ENCODE measurements around the gene PLAAT3.
"Not testable (repeated sequence)": the region's sequence is repeated elsewhere in the genome, so short reads cannot be mapped to it uniquely, and the experiment has no call there.

The PLAAT3 gene

DNA sequence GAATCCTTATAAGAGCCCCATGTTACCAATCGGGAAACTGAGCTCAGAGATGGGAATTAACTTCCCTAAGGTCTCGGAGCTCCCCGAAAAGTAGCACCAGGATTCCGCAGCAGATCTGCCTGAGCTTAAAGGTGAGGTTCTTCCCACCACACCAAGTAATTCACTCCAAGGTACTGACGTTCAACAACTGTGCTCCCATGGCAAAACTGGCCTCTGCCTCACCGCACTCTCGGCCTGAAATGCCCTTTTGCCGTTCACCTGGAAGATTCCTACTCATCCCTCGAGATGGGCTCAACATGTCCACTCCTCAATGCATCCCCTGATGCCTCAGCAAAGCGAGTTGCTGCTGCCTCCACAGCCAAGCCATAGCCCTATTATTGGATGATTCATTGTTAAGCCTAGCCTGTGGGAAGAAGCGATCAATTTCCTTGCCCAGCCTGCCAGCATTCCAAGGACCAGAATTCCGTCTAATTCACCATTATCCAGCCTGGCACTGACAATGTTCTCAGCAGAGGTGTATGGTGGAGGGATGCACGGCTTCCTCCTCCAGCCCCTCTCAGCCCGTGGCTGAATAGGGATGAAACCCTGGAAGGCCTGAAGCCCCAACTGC is 4.2 kb downstream of the PLAAT3 start:
- no peak for DNase-seq

DNA sequence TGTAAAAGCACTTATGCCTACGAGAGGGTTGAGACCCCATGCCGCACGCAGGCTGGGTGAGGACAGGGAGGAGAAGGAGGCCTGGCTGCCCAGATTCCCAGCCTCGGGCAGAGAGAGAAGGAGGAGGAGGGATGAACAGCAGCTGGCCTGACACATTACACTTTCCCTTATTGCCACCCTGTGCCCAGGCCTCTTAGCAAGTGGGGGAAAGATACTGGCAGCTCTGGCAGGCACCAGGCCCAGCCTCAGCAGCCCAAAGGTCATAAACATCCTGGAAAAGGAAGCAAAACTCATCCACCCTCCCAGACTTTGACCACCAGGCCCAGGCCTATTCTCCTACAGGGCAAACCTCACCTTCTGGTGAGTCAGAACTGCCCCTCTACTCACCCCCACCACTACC is 4.7 kb downstream of the PLAAT3 start:
- DNase-seq: no peak

DNA sequence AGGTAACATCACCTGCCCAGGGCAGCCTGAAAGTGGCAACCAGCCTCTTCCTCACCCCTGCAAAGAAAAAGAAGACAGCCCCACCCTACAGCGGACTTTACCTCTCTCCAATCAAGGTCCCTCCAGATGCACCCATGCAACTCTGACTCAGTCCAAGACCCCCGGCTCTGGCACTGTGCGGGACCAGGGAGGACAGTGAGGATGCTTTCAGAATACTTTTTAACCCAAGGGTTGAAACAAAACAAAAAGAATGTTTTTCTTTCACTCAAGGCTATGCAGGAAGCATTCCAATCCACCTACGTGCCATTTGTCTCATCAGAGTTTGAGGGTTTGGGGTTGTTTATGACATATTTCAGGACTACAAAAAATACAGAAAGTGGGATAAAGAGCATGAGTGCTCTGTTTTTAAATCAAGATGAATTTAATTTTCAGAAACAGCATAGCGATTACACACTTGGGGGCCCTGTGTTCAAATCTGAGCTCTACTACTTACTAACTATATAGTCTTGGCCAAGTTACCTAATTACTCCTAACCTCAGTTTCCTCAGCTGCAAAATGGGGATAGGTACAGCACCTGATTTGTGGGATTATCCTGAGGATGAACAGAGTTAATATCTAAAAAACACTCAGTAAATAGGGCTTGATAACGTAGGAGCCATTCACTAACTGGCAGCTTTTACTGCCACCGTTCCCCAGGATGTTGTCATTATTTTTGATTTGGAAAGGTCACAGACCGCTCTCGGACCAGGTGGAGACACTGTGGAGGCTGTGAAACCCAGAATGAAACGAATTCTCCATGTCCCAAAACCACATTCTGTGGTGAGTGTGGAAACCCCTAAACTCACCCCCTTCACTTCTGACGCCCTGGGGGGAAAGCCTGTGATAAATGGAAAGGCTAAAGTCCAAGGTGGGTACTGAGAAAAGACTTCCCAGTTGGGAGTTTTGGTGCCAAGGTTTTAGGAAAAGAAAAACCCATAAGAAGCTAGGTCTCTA is 5.6 kb downstream of the PLAAT3 start:
- DNase-seq: no peak

DNA sequence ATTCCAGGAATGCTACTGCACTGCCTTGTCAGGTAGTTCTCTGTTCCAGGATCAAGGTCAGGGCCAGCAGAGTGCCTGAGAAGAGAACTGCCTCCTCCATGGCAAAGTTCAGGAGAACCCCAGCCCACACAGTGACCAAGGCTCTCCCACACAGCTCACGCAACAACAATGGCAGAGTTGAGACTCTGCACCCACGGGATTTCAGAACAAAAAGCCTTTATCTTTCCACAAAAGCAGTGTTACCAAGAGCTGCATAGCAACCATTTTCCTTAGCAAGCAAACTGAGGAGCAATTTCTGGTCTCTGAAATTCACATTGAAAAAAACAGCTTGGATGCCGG is 11.1 kb downstream of the PLAAT3 start:
- no peak for DNase-seq

DNA sequence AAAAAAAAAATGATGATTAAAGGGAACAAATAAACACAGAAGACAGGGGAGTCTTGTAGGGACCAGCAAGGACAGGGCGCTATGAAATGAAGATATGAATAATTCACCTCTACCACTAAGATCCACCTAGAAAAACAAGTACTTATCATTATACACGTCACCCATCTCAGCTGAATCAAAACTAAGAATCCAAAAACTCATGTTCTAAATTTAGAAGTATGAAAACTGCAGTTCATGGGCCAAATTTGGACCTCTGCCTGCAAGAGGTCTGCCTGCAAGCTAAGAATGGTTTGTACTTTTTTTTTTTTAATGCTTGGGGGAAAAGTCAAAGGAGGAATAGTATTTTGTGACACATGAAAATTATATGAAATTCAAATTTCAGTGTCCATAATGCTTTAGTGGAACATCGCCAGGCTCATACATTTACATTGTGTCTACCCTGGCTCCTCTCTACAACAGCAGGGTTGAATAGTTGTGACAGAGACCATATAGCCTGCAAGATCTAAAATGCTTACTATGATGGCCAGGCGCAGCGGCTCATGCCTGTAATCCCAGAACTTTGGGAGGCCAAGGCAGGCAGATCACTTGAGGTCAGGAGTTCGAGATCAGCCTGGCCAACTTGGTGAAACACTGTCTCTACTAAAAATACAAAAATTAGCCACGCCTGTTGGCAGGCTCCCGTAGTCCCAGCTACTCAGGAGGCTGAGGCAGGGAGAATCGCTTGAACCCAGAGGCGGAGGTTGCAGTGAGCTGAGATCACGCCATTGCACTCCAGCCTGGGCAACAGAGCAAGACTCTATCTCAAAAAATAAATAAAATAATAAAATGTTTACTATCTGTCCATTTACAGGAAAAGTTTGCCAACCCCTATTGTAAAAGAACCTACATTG is 11.7 kb downstream of the PLAAT3 start:
- not testable (repeated sequence) for DNase-seq

DNA sequence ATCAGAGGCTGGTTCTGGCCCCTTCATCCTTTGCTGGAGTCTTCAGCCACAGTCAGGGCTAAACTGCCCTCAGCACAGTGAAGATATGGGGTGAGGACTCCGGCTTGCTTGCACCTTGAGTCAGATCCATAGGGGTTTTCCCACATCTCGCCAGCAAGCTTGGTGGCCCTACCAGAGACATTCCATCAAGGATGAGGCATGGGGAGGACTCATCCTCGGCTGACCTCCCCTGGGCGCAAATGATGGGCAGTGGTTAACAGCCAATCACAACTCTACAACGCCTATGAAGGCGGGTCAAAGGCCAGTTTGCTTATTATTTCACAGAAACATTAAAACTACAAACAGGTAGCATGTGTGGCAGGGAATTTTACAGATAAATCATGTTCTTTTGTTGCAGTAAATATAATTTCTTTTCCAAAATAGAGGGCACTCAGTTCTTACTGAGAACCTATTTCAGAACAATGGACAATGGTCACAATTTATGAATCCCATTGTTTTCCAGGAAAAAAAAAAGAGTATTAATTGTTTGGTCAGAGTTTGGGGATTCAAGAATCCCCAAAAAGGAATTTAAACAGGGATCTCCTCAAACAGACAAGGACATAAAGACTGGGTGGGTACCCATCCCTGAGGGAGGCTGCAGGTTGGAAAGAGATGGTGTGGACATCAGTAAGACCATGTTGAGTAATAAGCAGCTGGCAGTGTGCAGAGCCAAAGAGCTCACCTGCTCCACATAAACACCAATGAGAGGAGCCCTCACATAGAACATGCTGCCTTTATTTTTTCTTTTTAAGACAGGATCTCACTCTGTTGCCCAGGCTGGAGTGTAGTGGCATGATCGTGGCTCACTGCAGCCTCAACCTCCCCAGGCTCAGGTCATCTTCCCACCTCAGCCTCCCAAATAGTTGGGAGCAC is 14.8 kb downstream of the PLAAT3 start:
- DNase-seq: no peak

DNA sequence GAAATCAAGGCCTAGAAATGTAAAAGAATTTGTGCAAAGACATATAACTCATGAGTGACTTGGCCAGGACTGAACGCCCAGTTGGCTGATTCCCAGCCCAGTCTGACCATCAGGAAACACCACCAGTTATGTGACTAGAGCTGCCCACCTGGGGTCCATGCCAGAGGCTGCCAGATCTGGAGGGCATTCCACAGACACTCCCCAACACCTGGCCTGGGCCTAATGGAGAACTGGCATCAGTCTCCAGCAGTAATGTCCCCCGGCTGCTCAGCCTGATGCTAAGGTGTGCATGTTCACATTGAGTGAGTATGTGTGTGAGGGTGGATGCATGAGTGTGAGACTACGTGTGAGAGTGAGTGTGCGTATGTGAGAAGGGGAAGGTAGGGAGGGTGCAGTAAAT is 15.7 kb downstream of the PLAAT3 start:
- no peak for DNase-seq

DNA sequence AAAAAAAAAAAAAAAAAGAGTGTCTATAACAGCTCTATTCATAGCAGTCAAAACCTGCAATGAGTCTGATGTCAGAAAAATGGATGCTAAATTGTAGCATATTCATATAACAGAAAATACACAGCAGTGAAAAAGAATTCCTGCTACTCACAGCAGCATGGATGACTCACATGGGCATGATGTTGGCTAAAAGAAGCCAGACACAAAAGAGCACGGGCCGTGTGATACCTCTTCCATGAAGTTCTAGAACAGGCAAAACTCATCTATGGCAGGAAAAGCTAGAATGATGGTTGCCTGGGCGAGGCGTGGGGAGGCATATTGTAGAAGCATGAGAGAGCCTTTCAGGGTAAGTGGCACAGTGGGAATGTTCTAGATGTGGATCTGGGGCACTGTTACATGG is 18.9 kb downstream of the PLAAT3 start:
- DNase-seq: no peak

DNA sequence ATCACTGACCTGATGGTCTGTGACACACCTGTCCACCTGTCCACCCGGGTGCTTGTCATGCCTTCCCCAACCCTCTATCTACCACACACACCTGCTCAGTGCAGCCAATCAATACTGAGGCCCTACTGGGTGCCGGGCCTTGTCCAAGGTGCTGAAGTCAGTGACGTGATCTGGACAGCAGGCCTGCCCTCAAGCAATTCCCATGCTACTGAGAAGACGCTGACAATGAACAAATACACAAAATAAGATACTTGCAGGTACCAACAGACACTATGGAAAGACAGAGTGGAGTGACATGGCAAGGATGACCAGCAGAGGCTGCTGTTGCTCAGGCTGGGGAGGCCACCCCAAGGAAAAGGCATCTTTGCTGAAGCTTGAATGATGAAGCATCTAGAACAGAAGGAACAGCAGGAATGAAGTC is 21.2 kb downstream of the PLAAT3 start:
- DNase-seq: no peak

DNA sequence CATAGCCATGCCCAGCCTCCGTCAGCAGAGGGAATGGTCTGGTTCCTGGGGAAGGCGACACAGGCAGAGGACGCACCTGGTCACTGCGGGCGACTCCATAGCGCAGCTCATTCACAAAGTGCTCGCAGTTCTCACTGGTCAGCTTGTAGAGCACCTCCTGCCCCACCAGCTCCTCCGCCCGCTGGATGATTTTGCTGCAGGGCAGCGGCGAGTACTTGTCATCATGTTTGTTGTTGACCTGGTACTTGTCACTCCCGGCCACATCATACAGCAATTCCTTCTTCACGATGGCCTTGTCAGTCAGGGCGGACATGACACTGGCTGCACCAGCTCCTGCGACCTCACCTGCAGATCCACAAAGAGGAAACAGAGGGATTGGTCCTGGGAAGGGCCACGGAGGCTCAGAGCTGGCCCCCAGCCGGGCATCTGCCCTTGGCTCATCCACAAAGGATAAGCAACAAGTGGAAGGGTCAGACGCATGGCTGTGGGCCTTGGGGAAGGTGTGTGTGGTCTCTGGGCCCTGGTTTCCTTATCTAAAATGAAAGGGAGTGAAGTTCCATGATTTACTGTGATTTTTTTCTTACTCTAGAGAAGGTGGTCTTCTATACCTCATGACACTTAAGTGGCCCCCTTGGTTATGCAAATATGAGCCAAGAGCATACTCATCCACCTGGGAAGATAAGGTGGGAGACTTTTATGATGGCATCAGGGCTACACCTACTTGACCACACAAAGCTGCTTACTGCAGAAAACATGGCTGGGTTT is 24.0 kb downstream of the PLAAT3 start:
- no peak for DNase-seq

DNA sequence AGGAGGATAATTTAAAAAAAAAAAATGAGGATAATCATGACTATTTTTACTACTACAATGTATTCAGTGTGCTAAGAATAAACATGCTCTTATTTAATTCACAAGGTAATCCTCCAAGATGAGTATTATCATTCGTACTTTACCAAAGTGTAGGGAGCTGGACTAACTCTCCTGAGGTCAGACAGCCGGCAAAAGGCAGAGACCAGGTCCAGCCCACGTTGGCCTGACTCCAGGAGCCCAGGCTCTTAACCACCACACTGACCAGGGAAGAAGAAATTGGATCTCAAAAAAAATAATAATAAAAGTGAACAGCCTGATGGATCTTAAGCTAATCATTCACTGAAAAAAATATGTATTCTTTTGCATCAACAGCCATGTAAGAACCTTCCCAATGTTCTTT is 25.2 kb downstream of the PLAAT3 start:
- DNase-seq: no peak

DNA sequence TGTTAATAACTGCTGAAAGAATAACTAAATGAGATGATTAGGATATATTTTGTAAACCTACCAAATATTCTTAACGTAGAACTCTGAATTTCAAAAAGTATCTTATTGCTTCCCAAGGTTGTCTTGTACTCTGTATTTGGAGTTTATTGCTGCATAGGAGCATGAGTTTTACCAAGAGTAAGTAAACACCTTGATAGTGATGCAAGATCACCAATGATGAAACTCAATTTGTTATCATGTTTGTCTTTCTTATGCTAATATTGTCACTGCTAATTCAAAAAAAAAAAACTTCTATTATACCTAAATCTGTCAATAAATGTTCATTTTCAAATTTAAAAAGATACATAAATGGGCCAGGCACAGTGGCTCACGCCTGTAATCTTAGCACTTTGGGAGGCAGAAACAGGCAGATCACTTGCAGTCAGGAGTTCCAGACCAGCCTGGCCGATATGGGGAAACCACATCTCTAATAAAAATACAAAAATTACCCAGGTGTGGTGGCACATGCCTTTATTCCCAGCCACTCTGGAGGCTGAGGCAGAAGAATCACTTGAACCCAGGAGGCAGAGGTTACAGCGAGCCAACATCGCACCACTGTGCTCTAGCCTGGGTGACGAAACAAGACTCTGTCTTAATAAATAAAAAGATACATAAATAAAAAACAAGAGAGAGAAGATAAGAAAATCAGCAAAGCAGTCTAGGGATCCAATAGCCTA is 27.6 kb downstream of the PLAAT3 start:
- no peak for DNase-seq

DNA sequence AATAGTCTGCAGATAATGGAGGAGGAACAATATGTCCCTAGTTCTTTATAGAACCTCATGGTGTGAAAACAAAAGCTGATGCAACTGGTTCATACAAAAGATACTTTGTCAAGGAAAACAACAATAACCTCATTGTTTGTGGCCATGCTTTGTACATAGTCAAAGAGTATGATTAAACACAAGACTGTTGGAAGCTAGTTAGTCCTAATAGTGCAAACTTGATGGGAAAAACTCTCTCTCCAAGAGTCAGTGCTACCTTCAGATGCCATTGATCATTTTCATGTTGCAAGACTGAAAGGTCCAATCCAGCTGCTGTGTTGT is 30.9 kb downstream of the PLAAT3 start:
- DNase-seq: no peak

DNA sequence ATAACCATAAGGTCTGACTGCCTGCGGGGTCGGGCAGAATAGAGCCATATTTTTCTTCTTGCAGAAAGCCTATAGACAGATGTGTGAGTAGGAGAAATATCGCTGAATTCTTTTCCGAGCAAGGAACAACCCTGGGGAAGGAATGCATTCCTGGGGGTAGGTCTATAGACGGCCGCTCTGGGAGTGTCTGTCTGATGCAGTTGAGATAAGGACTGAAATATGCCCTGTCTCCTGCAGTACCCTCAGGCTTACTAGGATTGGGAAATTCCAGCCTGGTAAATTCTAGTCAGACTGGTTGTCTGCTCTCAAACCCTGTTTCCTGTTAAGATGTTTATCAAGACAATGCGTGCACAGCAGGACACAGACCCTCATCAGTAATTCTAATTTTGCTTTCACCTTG is 33.0 kb downstream of the PLAAT3 start:
- DNase-seq: not testable (repeated sequence)

DNA sequence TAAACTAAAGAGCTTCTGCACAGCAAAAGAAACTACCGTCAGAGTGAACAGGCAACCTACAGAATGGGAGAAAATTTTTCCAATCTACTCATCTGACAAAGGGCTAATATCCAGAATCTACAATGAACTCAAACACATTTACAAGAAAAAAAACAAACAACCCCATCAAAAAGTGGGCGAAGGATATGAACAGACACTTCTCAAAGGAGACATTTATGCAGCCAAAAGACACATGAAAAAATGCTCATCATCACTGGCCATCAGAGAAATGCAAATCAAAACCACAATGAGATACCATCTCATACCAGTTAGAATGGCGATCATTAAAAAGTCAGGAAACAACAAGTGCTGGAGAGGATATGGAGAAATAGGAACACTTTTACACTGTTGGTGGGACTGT is 35.4 kb downstream of the PLAAT3 start:
- DNase-seq: not testable (repeated sequence)

DNA sequence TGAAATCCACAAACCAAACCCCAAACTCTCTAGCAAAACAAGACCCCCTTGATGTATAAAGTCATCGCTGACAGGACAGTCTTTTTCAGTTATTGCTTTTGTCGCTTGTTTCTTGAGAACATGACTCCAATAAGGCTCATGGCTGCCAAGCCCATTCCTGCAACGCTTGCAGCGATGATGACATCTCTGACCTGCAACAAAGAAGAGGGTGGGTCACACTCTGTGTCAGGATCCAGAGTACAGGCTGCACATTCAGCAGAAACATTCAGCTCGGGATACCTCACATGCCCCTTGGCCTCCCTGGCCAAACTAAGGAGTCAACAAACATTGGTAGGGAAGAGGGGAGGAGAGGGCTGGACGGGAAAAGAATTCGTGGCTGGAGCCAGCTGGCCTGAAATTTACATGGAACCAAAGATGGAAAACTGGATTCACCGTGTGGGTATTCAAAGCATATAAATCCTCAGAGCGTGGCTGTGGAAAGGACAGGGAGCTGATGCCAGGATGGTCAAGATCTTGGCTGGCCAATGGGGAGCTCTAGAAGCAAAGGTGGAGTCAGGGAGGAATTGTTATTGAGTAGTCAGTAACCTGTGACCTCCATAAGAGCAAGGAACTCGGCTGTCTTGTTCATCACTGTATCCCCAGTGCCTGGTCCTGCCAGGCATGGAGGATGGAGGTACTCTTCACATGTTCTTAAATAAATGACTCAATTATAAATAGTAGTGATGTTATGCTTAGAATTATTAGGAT is 39.2 kb downstream of the PLAAT3 start:
- DNase-seq: peak; percentile 28

DNA sequence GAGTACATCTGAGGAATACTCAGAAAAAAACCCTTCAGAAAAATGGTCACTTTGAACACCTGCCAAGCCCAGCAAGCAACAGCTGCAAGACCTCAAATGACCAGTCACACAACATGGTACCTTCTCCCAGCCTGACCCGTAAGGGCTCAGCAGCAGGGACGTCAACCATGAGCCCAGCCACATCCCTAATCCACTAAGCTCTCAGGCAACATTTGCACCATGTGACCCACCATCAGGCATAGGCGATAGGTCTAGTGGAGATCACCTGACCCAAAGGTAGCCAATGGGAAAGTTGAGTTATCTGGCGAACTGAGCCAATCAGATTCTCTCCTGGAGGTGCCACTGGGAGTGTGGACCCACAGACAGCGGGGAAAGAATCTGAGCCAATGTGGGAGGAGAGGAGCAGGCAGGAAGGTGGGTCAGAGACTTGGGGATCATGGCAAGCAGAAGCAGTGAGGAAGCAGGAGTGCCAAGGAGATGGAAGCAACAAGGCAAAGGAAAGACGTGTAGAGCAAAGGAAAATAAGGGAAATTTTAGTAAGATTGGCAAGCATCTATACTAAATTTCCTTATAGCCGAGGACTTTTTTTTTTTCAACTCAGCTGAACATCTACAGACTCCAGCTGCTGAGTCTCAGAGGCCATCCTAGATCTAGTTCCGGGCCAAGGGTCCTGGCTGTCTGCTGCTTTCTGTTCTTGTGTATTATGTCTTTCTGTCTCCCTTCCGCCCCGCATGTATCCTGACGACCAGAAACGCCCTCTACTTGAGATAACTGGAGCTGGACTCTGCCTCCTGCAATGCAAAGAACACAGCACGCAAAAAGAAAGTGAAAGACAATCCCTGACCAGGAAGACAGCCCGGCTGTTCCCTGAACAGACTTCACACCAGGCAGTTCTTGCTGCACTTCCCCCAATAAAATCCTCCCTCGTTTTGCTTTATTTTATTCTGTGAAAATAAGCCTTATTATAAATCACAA is 40.1 kb downstream of the PLAAT3 start:
- peak; percentile 47 for DNase-seq

DNA sequence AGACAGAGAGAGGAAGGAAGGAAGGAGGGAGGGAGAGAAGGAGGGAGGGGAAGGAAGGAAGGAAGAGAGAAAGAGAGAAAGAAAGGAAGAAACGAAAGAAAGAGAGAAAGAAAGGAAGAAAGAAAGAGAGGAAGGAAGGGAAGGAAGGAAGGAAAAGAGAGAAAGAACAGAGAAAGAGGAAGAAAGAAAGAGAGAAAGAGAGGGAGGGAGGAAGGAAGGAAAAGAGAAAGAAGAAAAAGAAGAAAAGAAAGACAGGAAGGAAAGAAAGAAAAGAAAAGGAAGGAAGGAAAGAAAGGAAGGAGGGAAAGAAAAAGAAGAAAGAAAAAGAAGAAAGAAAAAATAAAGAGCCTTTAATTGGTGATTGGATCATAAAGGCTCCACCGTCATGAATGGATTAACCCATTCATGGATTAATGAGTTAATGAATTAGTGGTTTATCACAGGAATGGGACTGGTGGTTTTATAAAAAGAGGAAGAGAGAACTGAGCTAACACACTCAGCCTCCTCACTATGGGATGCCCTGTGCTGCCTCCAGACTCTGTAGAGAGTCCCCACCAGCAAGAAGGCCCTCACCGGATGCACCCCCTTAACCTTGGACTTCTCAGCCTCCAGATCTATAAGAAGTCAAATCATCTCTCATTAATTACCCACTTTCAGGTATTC is 42.1 kb downstream of the PLAAT3 start:
- no peak for DNase-seq
